HEK293 (cell line): ENCODE measurements around the gene NEU1.

ENCODE experiments used
- CTCF ChIA-PET: fragments of 350-600 bp; formaldehyde crosslinking; extraction: SDS; loops from one replicate; lab custom pipeline; 2021; ENCODE audit warnings: antibody characterized with exemption; lab: Yijun Ruan, JAX
- POLR2A ChIA-PET: fragments of 300-600 bp; formaldehyde crosslinking; extraction: SDS; loops from one replicate; lab custom pipeline; 2020; ENCODE audit warnings: antibody characterized with exemption, inconsistent platforms; lab: Yijun Ruan, JAX
- H3K27ac ChIP-seq: fragments of 200-500 bp; sonication (Bioruptor generic); 2 replicates; pipeline ENCODE4 v1.5.1; 2014; ENCODE audit warnings: low read depth, low read length, control low read depth, inconsistent platforms; ENCODE audit errors: extremely low read depth
- H3K36me3 ChIP-seq, 2 experiments: fragments of 200-500 bp in 1 of 2; sonication (Bioruptor generic) in 1 of 2; 1 replicate in 1 of 2; 2 replicates in 1 of 2; pipeline ENCODE4 v1.5.1; 2014 to 2017; ENCODE audit warnings: inconsistent platforms in 2 of 2, low read length in 2 of 2; ENCODE audit not compliant: control insufficient read depth in 2 of 2, insufficient read depth in 1 of 2
- H3K4me1 ChIP-seq: fragments of 200-500 bp; sonication (Bioruptor generic); 2 replicates; pipeline ENCODE4 v1.5.1; 2014; ENCODE audit warnings: mild to moderate bottlenecking, low read length, inconsistent platforms; ENCODE audit not compliant: control insufficient read depth, insufficient read depth
- H3K4me3 ChIP-seq: 2 replicates; pipeline ENCODE4 v1.5.1; 2011; ENCODE audit warnings: low read depth, mild to moderate bottlenecking, control low read depth, low read length, moderate library complexity
- H3K9me3 ChIP-seq: fragments of 200-500 bp; sonication (Bioruptor generic); 2 replicates; pipeline ENCODE4 v1.5.1; 2014; ENCODE audit warnings: low read depth, low read length, inconsistent platforms; ENCODE audit not compliant: control insufficient read depth, insufficient read depth
- ATF2 ChIP-seq: fragments of 450-650 bp; formaldehyde crosslinking; IDR thresholded peaks from 2 replicates; pipeline ENCODE4 v1.5.1; 2016; ENCODE audit warnings: missing biosample characterization, missing genetic modification characterization, low read depth
- GFI1B ChIP-seq: fragments of 450-650 bp; formaldehyde crosslinking; IDR thresholded peaks from 2 replicates; pipeline ENCODE4 v1.5.1; 2016; ENCODE audit warnings: missing biosample characterization, missing genetic modification characterization
- HIC1 ChIP-seq: fragments of 450-650 bp; formaldehyde crosslinking; IDR thresholded peaks from 2 replicates; pipeline ENCODE4 v1.5.1; 2016; ENCODE audit warnings: missing biosample characterization, missing genetic modification characterization
- PRDM4 ChIP-seq: fragments of 450-650 bp; formaldehyde crosslinking; IDR thresholded peaks from 2 replicates; pipeline ENCODE4 v1.5.1; 2017; ENCODE audit warnings: missing biosample characterization, missing genetic modification characterization
- REST ChIP-seq: fragments of 450-650 bp; formaldehyde crosslinking; IDR thresholded peaks from 2 replicates; pipeline ENCODE4 v1.5.1; 2016; ENCODE audit warnings: missing biosample characterization, missing genetic modification characterization
- SCRT1 ChIP-seq: fragments of 450-650 bp; formaldehyde crosslinking; IDR thresholded peaks from 2 replicates; pipeline ENCODE4 v1.5.1; 2016; ENCODE audit warnings: missing biosample characterization, missing genetic modification characterization, borderline replicate concordance
- SETDB1 ChIP-seq: IDR thresholded peaks from one replicate; pipeline ENCODE4 v1.6.1; 2017; ENCODE audit warnings: mild to moderate bottlenecking, low read length, moderate library complexity, mixed read lengths; ENCODE audit not compliant: insufficient read length
- ZBTB17 ChIP-seq: fragments of 450-650 bp; formaldehyde crosslinking; IDR thresholded peaks from 2 replicates; pipeline ENCODE4 v1.5.1; 2016; ENCODE audit warnings: missing biosample characterization, missing genetic modification characterization
- ZBTB21 ChIP-seq: fragments of 450-650 bp; formaldehyde crosslinking; IDR thresholded peaks from 2 replicates; pipeline ENCODE4 v1.5.1; 2017; ENCODE audit warnings: missing biosample characterization, missing genetic modification characterization
- ZBTB6 ChIP-seq: fragments of 450-650 bp; formaldehyde crosslinking; IDR thresholded peaks from 2 replicates; pipeline ENCODE4 v1.5.1; 2017; ENCODE audit warnings: missing biosample characterization, missing genetic modification characterization
- ZFP41 ChIP-seq: fragments of 450-650 bp; formaldehyde crosslinking; IDR thresholded peaks from 2 replicates; pipeline ENCODE4 v1.5.1; 2016; ENCODE audit warnings: missing biosample characterization, missing genetic modification characterization, borderline replicate concordance
- ZNF121 ChIP-seq: fragments of 450-650 bp; formaldehyde crosslinking; IDR thresholded peaks from 2 replicates; pipeline ENCODE4 v1.5.1; 2016; ENCODE audit warnings: missing biosample characterization, missing genetic modification characterization
- ZNF16 ChIP-seq: fragments of 450-650 bp; formaldehyde crosslinking; IDR thresholded peaks from 2 replicates; pipeline ENCODE4 v1.5.1; 2016; ENCODE audit warnings: low read depth, missing biosample characterization, missing genetic modification characterization
- ZNF19 ChIP-seq: fragments of 450-650 bp; formaldehyde crosslinking; IDR thresholded peaks from 2 replicates; pipeline ENCODE4; 2016; ENCODE audit warnings: missing biosample characterization, missing genetic modification characterization, low read depth
- ZNF2 ChIP-seq: fragments of 450-650 bp; formaldehyde crosslinking; IDR thresholded peaks from 2 replicates; pipeline ENCODE4 v1.5.1; 2016; ENCODE audit warnings: missing biosample characterization, missing genetic modification characterization
- ZNF214 ChIP-seq: fragments of 450-650 bp; formaldehyde crosslinking; IDR thresholded peaks from 2 replicates; pipeline ENCODE4 v1.5.1; 2017; ENCODE audit warnings: missing biosample characterization, mild to moderate bottlenecking, missing genetic modification characterization, borderline replicate concordance
- ZNF311 ChIP-seq: fragments of 450-650 bp; formaldehyde crosslinking; IDR thresholded peaks from 2 replicates; pipeline ENCODE4 v1.5.1; 2017; ENCODE audit warnings: missing biosample characterization, missing genetic modification characterization, borderline replicate concordance
- ZNF391 ChIP-seq: fragments of 450-650 bp; formaldehyde crosslinking; IDR thresholded peaks from 2 replicates; pipeline ENCODE4 v1.5.1; 2016; ENCODE audit warnings: low read depth, missing biosample characterization, missing genetic modification characterization, borderline replicate concordance
- ZNF394 ChIP-seq: fragments of 450-650 bp; formaldehyde crosslinking; IDR thresholded peaks from 2 replicates; pipeline ENCODE4 v1.5.1; 2016; ENCODE audit warnings: missing biosample characterization, missing genetic modification characterization, mild to moderate bottlenecking, moderate library complexity, borderline replicate concordance
- ZNF664 ChIP-seq: fragments of 450-650 bp; formaldehyde crosslinking; IDR thresholded peaks from 2 replicates; pipeline ENCODE4 v1.5.1; 2016; ENCODE audit warnings: missing biosample characterization, missing genetic modification characterization
- ZNF707 ChIP-seq: fragments of 450-650 bp; formaldehyde crosslinking; IDR thresholded peaks from 2 replicates; pipeline ENCODE4 v1.5.1; 2016; ENCODE audit warnings: missing biosample characterization, missing genetic modification characterization
- ZXDB ChIP-seq: fragments of 450-650 bp; formaldehyde crosslinking; IDR thresholded peaks from 2 replicates; pipeline ENCODE4 v1.5.1; 2016; ENCODE audit warnings: missing biosample characterization, missing genetic modification characterization
- TF ChIP-seq, protein P1 (sequence below): fragments of 450-650 bp; formaldehyde crosslinking; IDR thresholded peaks from 2 replicates; pipeline ENCODE4 v1.5.1; 2017; ENCODE audit warnings: missing biosample characterization, missing genetic modification characterization

Gene NEU1

GRCh38 chr6:31862344-31863235, at the start of gene NEU1:
TSS of gene NEU1 (minus strand) at chr6:31862821. CDS start at chr6:31862776, 45 bp downstream.
- peak within 1 kb of the TSS; percentile 27 for H3K27ac ChIP-seq
- CTCF ChIA-PET: interaction anchor here (0.6 to 7.0 kb wide), 10 partner anchors 13 to 826 kb away, joined by 3 to 53 read pairs (median 4); partner anchors contain the start of gene DDAH2
- POLR2A ChIA-PET: interaction anchor here (0.5 to 5.0 kb wide), 57 partner anchors 9 to 461 kb away, joined by 3 to 125 read pairs (median 5); partner anchors contain the start of genes ABHD16A, ATP6V1G2, BAG6 and C6orf47
- H3K36me3 ChIP-seq: peaks cover 0 to 34% of the 10 kb centered on the region in 2 experiments; a peak in 2 of 3 replicates
- H3K4me1 ChIP-seq: no peaks in the 10 kb centered on the region
- H3K9me3 ChIP-seq: no peaks in the 10 kb centered on the region
- peak within 1 kb of the TSS; percentile 82 for H3K4me3 ChIP-seq
- peak; percentile 82 for TF ChIP-seq ZXDB (tag by site-specific recombination)
- no peak for TF ChIP-seq ZNF16 (tag by site-specific recombination)
- TF ChIP-seq ZFP41 (tag by site-specific recombination): no peak
- TF ChIP-seq ZNF214 (tag by site-specific recombination): no peak
- TF ChIP-seq ATF2: no peak
- no peak for TF ChIP-seq SETDB1
- TF ChIP-seq SCRT1 (tag by site-specific recombination): no peak
- TF ChIP-seq ZBTB6: 0 out of 2 replicates have a peak, but pooled peaks have one; percentile 23
- 0 out of 2 replicates have a peak, but pooled peaks have one; percentile 23 for TF ChIP-seq ZNF2 (tag by site-specific recombination)
- peak; percentile 39; the same call in 1 of the 2 replicates for TF ChIP-seq ZNF394
- 0 out of 2 replicates have a peak, but pooled peaks have one; percentile 48 for TF ChIP-seq ZNF707 (tag by site-specific recombination)
- TF ChIP-seq ZBTB21 (tag by site-specific recombination): no peak
- TF ChIP-seq PRDM4 (tag by site-specific recombination): peak; percentile 24; the same call in 1 of the 2 replicates
- no peak for TF ChIP-seq ZNF391 (tag by site-specific recombination)
- 0 out of 2 replicates have a peak, but pooled peaks have one; percentile 20 for TF ChIP-seq ZNF664 (tag by site-specific recombination)
- peak; percentile 85; the same call in 1 of the 2 replicates for TF ChIP-seq HIC1 (tag by site-specific recombination)
- TF ChIP-seq, protein P1, sequence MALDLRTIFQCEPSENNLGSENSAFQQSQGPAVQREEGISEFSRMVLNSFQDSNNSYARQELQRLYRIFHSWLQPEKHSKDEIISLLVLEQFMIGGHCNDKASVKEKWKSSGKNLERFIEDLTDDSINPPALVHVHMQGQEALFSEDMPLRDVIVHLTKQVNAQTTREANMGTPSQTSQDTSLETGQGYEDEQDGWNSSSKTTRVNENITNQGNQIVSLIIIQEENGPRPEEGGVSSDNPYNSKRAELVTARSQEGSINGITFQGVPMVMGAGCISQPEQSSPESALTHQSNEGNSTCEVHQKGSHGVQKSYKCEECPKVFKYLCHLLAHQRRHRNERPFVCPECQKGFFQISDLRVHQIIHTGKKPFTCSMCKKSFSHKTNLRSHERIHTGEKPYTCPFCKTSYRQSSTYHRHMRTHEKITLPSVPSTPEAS (tag by site-specific recombination): 0 out of 2 replicates have a peak, but pooled peaks have one; percentile 12
- TF ChIP-seq ZNF19 (tag by site-specific recombination): no peak
- 0 out of 2 replicates have a peak, but pooled peaks have one; percentile 40 for TF ChIP-seq ZBTB17 (tag by site-specific recombination)
- peak; percentile 38; the same call in 1 of the 2 replicates for TF ChIP-seq REST (tag by site-specific recombination)
- no peak for TF ChIP-seq ZNF311 (tag by site-specific recombination)
- TF ChIP-seq GFI1B (tag by site-specific recombination): no peak
- peak; percentile 80; the same call in 1 of the 2 replicates for TF ChIP-seq ZNF121 (tag by site-specific recombination)
